HepG2 (cell line): ENCODE results near the gene AMER3. TPM values are rescaled to one million over a fixed set of nuclear protein-coding genes. Genes with fewer than 3 reads are reported as not detected.

Experiments
- ATAC-seq: fragments of 200-7000 bp; cut with Tn5 transposase; 3 replicates; pipeline ENCODE4 v1.9.1; 2020; ENCODE audit warnings: mild to moderate bottlenecking, moderate library complexity
- BruUV-seq: library from RNA; stranded (reverse); fragments of 400-500 nt; replicated peaks from 2 replicates; lab custom pipeline; 2021; lab: Mats Ljungman, UMichigan
- CTCF ChIA-PET: fragments of 300-600 bp; formaldehyde crosslinking; extraction: SDS; loops from one replicate; lab custom pipeline; 2021; ENCODE audit warnings: low total read pairs, inconsistent platforms, low intra/inter-chr PET ratio; lab: Yijun Ruan, JAX
- POLR2A ChIA-PET: fragments of 350-600 bp; sonication (Branson Sonifier 250); formaldehyde crosslinking; loops from one replicate; lab custom pipeline; 2020; ENCODE audit warnings: antibody characterized with exemption, inconsistent platforms; lab: Yijun Ruan, JAX
- DNase-seq: peaks from one replicate; pipeline ENCODE4 v3.0.0-alpha.2; 2015; ENCODE audit warnings: low spot score
- FAIRE-seq: peaks from 3 replicates; lab custom pipeline; 2011; peaks lifted over from hg19 to GRCh38; lab: Jason Lieb, UNC
- H2AFZ ChIP-seq: one replicate; pipeline ENCODE4 v1.6.1; 2011; ENCODE audit warnings: low read length, inconsistent platforms
- H3K27ac ChIP-seq: fragments of 300-600 bp; 3 replicates; pipeline ENCODE4 v1.8.0; 2011; ENCODE audit warnings: mixed run types, mild to moderate bottlenecking, mixed read lengths, low read length, inconsistent platforms; ENCODE audit not compliant: insufficient read depth; ENCODE audit errors: extremely low read length
- H3K27me3 ChIP-seq, 2 experiments: fragments of 200-600 bp in 1 of 2; 2 replicates in 1 of 2; 3 replicates in 1 of 2; pipeline versions ENCODE4 v1.6.0 to v1.8.0; 2011; ENCODE audit warnings: low read length in 2 of 2, mild to moderate bottlenecking in 2 of 2, moderate library complexity in 2 of 2, inconsistent platforms in 1 of 2; ENCODE audit not compliant: insufficient read depth in 2 of 2, control insufficient read depth in 1 of 2
- H3K36me3 ChIP-seq, 2 experiments: fragments of 200-600 bp in 1 of 2; replicated peaks in 1 of 2; 2 replicates in 1 of 2; 3 replicates in 1 of 2; pipeline versions ENCODE4 v1.5.1 to v1.8.0; 2011; ENCODE audit warnings: low read length in 2 of 2, inconsistent platforms in 1 of 2; ENCODE audit not compliant: insufficient read depth in 2 of 2, control insufficient read depth in 1 of 2
- H3K4me1 ChIP-seq: 2 replicates; pipeline ENCODE4 v1.5.1; 2012; ENCODE audit warnings: low read length, inconsistent platforms; ENCODE audit not compliant: insufficient read depth
- H3K4me2 ChIP-seq: 2 replicates; pipeline ENCODE4 v1.6.0; 2011; ENCODE audit warnings: low read depth, low read length, inconsistent platforms
- H3K4me3 ChIP-seq, 3 experiments: fragments of 200-600 bp in 1 of 3; sonication (generic), shearing (Covaris generic) in 1 of 3; replicated peaks in 1 of 3; 2 replicates each; pipeline ENCODE4 v1.5.1; 2011 to 2016; ENCODE audit warnings: low read length in 3 of 3, inconsistent platforms in 2 of 3, low read depth in 2 of 3, mild to moderate bottlenecking in 2 of 3, control low read depth in 1 of 3, mixed read lengths in 1 of 3; ENCODE audit not compliant: insufficient read depth in 1 of 3
- H3K79me2 ChIP-seq: one replicate; pipeline ENCODE4 v1.6.1; 2011; ENCODE audit warnings: low read length, inconsistent platforms; ENCODE audit not compliant: insufficient read depth
- H3K9ac ChIP-seq: 2 replicates; pipeline ENCODE4 v1.6.0; 2011; ENCODE audit warnings: mild to moderate bottlenecking, low read depth, low read length, inconsistent platforms; ENCODE audit not compliant: insufficient read depth
- H3K9me3 ChIP-seq: 2 replicates; pipeline ENCODE4 v1.5.1; 2012; ENCODE audit warnings: mild to moderate bottlenecking, low read length
- H4K20me1 ChIP-seq: 2 replicates; pipeline ENCODE4 v1.6.0; 2011; ENCODE audit warnings: inconsistent platforms, mild to moderate bottlenecking, low read length, moderate library complexity; ENCODE audit not compliant: insufficient read depth
- AKAP8 ChIP-seq: sonication (generic); formaldehyde crosslinking; IDR thresholded peaks from 2 replicates; pipeline ENCODE4 v1.5.1; 2020; ENCODE audit warnings: mild to moderate bottlenecking, missing genetic modification reagents
- FLYWCH1 ChIP-seq: sonication (generic); formaldehyde crosslinking; IDR thresholded peaks from 2 replicates; pipeline ENCODE4 v1.8.1; 2023; ENCODE audit warnings: mild to moderate bottlenecking, missing genetic modification reagents
- FOXM1 ChIP-seq: sonication (generic); formaldehyde crosslinking; IDR thresholded peaks from 2 replicates; pipeline ENCODE4 v1.5.0; 2020; ENCODE audit warnings: missing genetic modification reagents
- GATAD2A ChIP-seq: IDR thresholded peaks from 2 replicates; pipeline ENCODE4 v1.6.1; 2016
- HCFC1 ChIP-seq: fragments of 150-350 bp; IDR thresholded peaks from 2 replicates; pipeline ENCODE4 v1.6.1; 2014; ENCODE audit warnings: low read depth, low read length
- HDAC1 ChIP-seq: sonication (generic); formaldehyde crosslinking; IDR thresholded peaks from 2 replicates; pipeline ENCODE4 v1.5.1; 2020; ENCODE audit warnings: mild to moderate bottlenecking, missing genetic modification reagents
- MXI1 ChIP-seq: IDR thresholded peaks from 3 replicates; pipeline ENCODE4 v1.6.1; 2012; ENCODE audit warnings: low read depth, low read length, inconsistent platforms, borderline replicate concordance
- NPAS2 ChIP-seq: sonication (generic); formaldehyde crosslinking; IDR thresholded peaks from 2 replicates; pipeline ENCODE4 v1.8.0; 2022; ENCODE audit warnings: mild to moderate bottlenecking, missing genetic modification reagents, borderline replicate concordance
- THAP9 ChIP-seq: sonication (generic); formaldehyde crosslinking; IDR thresholded peaks from 2 replicates; pipeline ENCODE4; 2020; ENCODE audit warnings: missing genetic modification reagents, mild to moderate bottlenecking, borderline replicate concordance
- TMF1 ChIP-seq: sonication (generic); formaldehyde crosslinking; IDR thresholded peaks from 2 replicates; pipeline ENCODE4 v1.8.1; 2022; ENCODE audit warnings: low read depth, missing genetic modification reagents
- WIZ ChIP-seq: sonication (generic); formaldehyde crosslinking; IDR thresholded peaks from 2 replicates; pipeline ENCODE4 v1.5.1; 2020; ENCODE audit warnings: mild to moderate bottlenecking, missing genetic modification reagents
- ZNF605 ChIP-seq: sonication (generic); formaldehyde crosslinking; IDR thresholded peaks from 2 replicates; pipeline ENCODE4 v1.8.0; 2022; ENCODE audit warnings: mild to moderate bottlenecking, missing genetic modification reagents
- WGBS: methylation state at CpG from one replicate; pipeline ENCODE4 v1.1.6; 2017; ENCODE audit warnings: low lambda C conversion rate; 5-methylcytosine and 5-hydroxymethylcytosine counted together
- in situ Hi-C: cut with HindIII; loops from 2 replicates; pipeline ENCODE4 v1.10.0; 2017; ENCODE audit warnings: low pct_unique_long_range_greater_than_20kb; ENCODE audit not compliant: extremely low pct_ligation_motif_present
- intact Hi-C: fragments of 100-400 bp; cut with micrococcal nuclease; formaldehyde crosslinking; loops from one replicate; pipeline ENCODE4 v1.10.0; 2022; ENCODE audit not compliant: unreplicated experiment
- polyA plus RNA-seq, 8 experiments: library from polyadenylated mRNA; depleted of rRNA in 3 of 8; stranded (reverse) in 7 of 8; unstranded in 1 of 8; fragments of >200 nt; fragmentation: Illumina TruSeq in 4 of 8; extraction: Trizol in 4 of 8; gene quantifications; 2 replicates each; pipeline versions ENCODE4 v1.2.1 to v1.2.3, GENCODE V29; 2011 to 2016; ENCODE audit warnings: low read depth in 4 of 8, missing spikeins in 1 of 8, mixed read lengths in 1 of 8; ENCODE audit not compliant: insufficient read depth in 1 of 8
- total RNA-seq, 5 experiments: library from RNA; depleted of rRNA; stranded (reverse); fragments of >200 nt; fragmentation: Illumina TruSeq; extraction: Trizol; gene quantifications; 2 replicates each; pipeline ENCODE4 v1.2.3, GENCODE V29; 2016; ENCODE audit warnings: low read depth in 1 of 5

Gene AMER3
- total and polyA plus RNA-seq, 2 of the 13 experiments (the other 11 are each of a cell fraction or from before 2014, with no cell fraction given): not detected

GRCh38 chr2:130786076-130786475, 30.7 kb downstream of the AMER3 start:
- TF ChIP-seq NPAS2 (CRISPR knock-in tag) (no peak), FOXM1 (CRISPR knock-in tag) (no peak), TMF1 (CRISPR knock-in tag) (no peak), THAP9 (CRISPR knock-in tag) (no peak), HCFC1 (no peak), ZNF605 (CRISPR knock-in tag) (no peak), WIZ (CRISPR knock-in tag) (no peak), MXI1 (no peak), GATAD2A (no peak), HDAC1 (CRISPR knock-in tag) (no peak), FLYWCH1 (no peak), AKAP8 (CRISPR knock-in tag) (no peak)
- no TSS peak for BruUV-seq

More at GRCh38 chr2:130786076-130786475, 30.7 kb downstream of the AMER3 start:
- H3K27ac ChIP-seq: no peak overlapping the region
- in situ Hi-C loops (no loop called here), intact Hi-C loops (no loop called here)
- no peaks in the 10 kb centered on the region for H3K79me2 ChIP-seq
- no peak overlapping the region for H3K9ac ChIP-seq
- no peaks in the 10 kb centered on the region for H4K20me1 ChIP-seq
- H3K4me3 ChIP-seq: no peak overlapping the region
- H3K4me1 ChIP-seq: no peaks in the 10 kb centered on the region
- H3K36me3 ChIP-seq: no peaks in the 10 kb centered on the region
- H3K27me3 ChIP-seq: peaks cover 0 to 29% of the 10 kb centered on the region in 2 experiments; a peak in 2 of 5 replicates
- H3K9me3 ChIP-seq: no peaks in the 10 kb centered on the region
- ATAC-seq: no peak
- no peak overlapping the region for H2AFZ ChIP-seq
- POLR2A ChIA-PET: no interaction called here
- WGBS: 41% methylated on average over 5 of the region's 6 CpGs
- no peak for DNase-seq
- no peak overlapping the region for H3K4me2 ChIP-seq
- no peak for FAIRE-seq
- CTCF ChIA-PET: no interaction called here
